ENCODE data around the gene MYOM3. TPM values are rescaled to one million over a fixed set of nuclear protein-coding genes. Genes with fewer than 3 reads are reported as not detected.

MYOM3 gene
- total and polyA plus RNA-seq, 2 of the 13 experiments (the other 11 are each of a cell fraction or from before 2014, with no cell fraction given): 5.8 to 15.3 TPM

DNA sequence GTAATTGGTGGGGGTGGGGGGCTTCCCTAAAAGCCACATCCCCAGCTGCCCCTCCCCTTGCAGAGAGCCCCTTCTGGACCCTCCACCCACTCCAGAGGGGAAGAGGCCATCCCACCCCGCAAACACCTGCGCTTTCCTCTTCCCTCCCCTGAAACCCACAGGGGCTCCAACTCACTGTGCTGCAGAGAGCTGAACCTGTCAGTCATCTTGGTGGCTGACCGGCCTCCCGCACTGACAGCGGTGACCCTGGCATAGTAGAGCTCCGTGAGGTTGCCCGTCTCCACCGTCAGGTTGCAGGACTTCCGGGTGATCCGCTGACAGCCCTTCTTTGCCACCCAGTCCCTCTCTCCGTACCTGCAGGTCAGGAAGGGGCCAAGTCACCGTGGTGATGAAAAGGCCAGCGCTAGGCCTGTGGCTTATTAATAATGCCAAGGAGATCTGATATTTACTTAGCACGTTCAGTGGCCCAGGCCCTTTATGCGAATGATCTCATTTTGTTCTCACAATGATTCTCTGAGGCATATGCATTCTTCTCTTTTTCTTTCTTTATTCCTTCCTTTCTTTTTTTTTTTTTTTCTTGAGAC, 25.1 kb upstream of the MYOM3 start (continued):
- TF ChIP-seq, protein P1, sequence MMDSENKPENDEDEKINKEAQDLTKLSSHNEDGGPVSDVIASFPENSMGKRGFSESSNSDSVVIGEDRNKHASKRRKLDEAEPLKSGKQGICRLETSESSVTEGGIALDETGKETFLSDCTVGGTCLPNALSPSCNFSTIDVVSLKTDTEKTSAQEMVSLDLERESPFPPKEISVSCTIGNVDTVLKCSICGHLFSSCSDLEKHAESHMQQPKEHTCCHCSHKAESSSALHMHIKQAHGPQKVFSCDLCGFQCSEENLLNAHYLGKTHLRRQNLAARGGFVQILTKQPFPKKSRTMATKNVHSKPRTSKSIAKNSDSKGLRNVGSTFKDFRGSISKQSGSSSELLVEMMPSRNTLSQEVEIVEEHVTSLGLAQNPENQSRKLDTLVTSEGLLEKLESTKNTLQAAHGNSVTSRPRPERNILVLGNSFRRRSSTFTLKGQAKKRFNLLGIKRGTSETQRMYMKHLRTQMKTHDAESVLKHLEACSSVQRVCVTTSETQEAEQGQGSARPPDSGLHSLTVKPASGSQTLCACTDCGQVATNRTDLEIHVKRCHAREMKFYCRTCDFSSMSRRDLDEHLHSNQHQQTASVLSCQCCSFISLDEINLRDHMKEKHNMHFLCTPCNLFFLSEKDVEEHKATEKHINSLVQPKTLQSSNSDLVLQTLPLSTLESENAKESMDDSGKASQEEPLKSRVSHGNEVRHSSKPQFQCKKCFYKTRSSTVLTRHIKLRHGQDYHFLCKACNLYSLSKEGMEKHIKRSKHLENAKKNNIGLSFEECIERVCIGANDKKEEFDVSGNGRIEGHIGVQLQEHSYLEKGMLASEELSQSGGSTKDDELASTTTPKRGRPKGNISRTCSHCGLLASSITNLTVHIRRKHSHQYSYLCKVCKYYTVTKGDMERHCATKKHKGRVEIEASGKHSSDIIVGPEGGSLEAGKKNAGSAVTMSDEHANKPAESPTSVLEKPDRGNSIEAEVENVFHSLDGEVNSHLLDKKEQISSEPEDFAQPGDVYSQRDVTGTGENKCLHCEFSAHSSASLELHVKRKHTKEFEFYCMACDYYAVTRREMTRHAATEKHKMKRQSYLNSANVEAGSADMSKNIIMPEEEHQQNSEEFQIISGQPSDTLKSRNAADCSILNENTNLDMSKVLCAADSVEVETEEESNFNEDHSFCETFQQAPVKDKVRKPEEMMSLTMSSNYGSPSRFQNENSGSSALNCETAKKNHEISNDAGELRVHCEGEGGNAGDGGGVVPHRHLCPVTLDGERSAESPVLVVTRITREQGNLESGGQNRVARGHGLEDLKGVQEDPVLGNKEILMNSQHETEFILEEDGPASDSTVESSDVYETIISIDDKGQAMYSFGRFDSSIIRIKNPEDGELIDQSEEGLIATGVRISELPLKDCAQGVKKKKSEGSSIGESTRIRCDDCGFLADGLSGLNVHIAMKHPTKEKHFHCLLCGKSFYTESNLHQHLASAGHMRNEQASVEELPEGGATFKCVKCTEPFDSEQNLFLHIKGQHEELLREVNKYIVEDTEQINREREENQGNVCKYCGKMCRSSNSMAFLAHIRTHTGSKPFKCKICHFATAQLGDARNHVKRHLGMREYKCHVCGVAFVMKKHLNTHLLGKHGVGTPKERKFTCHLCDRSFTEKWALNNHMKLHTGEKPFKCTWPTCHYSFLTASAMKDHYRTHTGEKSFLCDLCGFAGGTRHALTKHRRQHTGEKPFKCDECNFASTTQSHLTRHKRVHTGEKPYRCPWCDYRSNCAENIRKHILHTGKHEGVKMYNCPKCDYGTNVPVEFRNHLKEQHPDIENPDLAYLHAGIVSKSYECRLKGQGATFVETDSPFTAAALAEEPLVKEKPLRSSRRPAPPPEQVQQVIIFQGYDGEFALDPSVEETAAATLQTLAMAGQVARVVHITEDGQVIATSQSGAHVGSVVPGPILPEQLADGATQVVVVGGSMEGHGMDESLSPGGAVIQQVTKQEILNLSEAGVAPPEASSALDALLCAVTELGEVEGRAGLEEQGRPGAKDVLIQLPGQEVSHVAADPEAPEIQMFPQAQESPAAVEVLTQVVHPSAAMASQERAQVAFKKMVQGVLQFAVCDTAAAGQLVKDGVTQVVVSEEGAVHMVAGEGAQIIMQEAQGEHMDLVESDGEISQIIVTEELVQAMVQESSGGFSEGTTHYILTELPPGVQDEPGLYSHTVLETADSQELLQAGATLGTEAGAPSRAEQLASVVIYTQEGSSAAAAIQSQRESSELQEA (CRISPR knock-in tag; IDR thresholded peaks at IDR 0.05; ENCODE audit: not compliant biosample characterization): no peak
- TF ChIP-seq ZFX (CRISPR knock-in tag; IDR thresholded peaks at IDR 0.05; ENCODE audit: low read depth) (no peak), PHF8 (CRISPR knock-in tag; IDR thresholded peaks at IDR 0.05) (no peak), HOMEZ (CRISPR knock-in tag; IDR thresholded peaks at IDR 0.05; ENCODE audit: low read depth) (no peak), SIN3B (IDR thresholded peaks at IDR 0.05; ENCODE audit: low read length) (no peak), MTF1 (CRISPR knock-in tag; IDR thresholded peaks at IDR 0.05) (no peak), EZH2 (conservative IDR thresholded peaks at IDR 0.05; ENCODE audit: low read depth, low read length) (no peak), ZNF260 (CRISPR knock-in tag; IDR thresholded peaks at IDR 0.05; ENCODE audit: borderline replicate concordance, low read depth) (no peak), EP300 (IDR thresholded peaks at IDR 0.05; ENCODE audit: low read depth in 2 of 2, low read length in 2 of 2) (no peak), EP300 (CRISPR knock-in tag; IDR thresholded peaks at IDR 0.05; ENCODE audit: borderline replicate concordance) (no peak), ZNF549 (CRISPR knock-in tag; IDR thresholded peaks at IDR 0.05) (no peak), FOSL2 (CRISPR knock-in tag; IDR thresholded peaks at IDR 0.05) (no peak)
- TF ChIP-seq, protein P2, sequence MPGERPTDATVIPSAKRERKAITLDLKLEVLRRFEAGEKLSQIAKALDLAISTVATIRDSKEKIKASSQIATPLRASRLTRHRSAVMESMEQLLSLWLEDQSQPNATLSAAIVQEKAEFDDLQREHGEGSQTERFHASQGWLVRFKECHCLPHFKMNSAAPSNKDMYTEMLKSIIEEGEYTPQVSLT (CRISPR knock-in tag; IDR thresholded peaks at IDR 0.05; ENCODE audit: borderline replicate concordance, low read depth): no peak
- TF ChIP-seq, protein P3, sequence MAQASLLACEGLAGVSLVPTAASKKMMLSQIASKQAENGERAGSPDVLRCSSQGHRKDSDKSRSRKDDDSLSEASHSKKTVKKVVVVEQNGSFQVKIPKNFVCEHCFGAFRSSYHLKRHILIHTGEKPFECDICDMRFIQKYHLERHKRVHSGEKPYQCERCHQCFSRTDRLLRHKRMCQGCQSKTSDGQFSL (CRISPR knock-in tag; IDR thresholded peaks at IDR 0.05): no peak
- TF ChIP-seq, protein P4, sequence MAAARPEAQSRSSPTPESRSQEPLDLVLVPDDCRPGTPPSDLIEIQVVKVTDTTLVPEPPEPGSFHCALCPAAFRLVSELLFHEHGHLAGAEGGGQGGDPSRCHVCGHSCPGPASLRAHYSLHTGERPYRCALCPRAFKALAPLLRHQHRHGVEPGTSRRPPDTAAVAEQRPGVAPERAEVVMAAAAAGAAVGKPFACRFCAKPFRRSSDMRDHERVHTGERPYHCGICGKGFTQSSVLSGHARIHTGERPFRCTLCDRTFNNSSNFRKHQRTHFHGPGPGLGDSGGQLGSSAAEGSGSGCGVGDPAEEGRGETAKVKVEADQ (CRISPR knock-in tag; IDR thresholded peaks at IDR 0.05; ENCODE audit: borderline replicate concordance): no peak

Data from HepG2 (cell line).